Parathyroid adenoma (tissue), 2 donors: ENCODE data around the gene FBLN5.

ENCODE experiments used
- H2AFZ ChIP-seq: fragments of 300-600 bp; sonication (generic); one replicate; pipeline ENCODE4 v1.7.0; 2017; ENCODE audit warnings: antibody characterized with exemption, mild to moderate bottlenecking
- H3K27ac ChIP-seq: fragments of 300-600 bp; sonication (generic); one replicate; pipeline ENCODE4 v1.7.0; 2017
- H3K27me3 ChIP-seq: fragments of 300-600 bp; sonication (generic); one replicate; pipeline ENCODE4 v1.7.0; 2017; ENCODE audit warnings: low read length; ENCODE audit not compliant: control insufficient read depth, insufficient read depth
- H3K36me3 ChIP-seq: fragments of 300-600 bp; sonication (generic); one replicate; pipeline ENCODE4 v1.7.0; 2017; ENCODE audit warnings: low read length; ENCODE audit not compliant: control insufficient read depth, insufficient read depth
- H3K4me1 ChIP-seq: fragments of 300-600 bp; sonication (generic); one replicate; pipeline ENCODE4 v1.7.0; 2017; ENCODE audit warnings: control low read depth
- H3K4me2 ChIP-seq: fragments of 300-600 bp; sonication (generic); one replicate; pipeline ENCODE4 v1.7.0; 2017; ENCODE audit warnings: low read length
- H3K4me3 ChIP-seq: fragments of 300-600 bp; sonication (generic); one replicate; pipeline ENCODE4 v1.7.0; 2017; ENCODE audit warnings: low read depth, low read length
- H3K79me2 ChIP-seq: fragments of 300-600 bp; sonication (generic); one replicate; pipeline ENCODE4 v1.7.0; 2017; ENCODE audit warnings: control low read depth
- H3K9ac ChIP-seq: fragments of 300-600 bp; sonication (generic); one replicate; pipeline ENCODE4 v1.7.0; 2017; ENCODE audit warnings: mild to moderate bottlenecking
- H3K9me3 ChIP-seq: fragments of 300-600 bp; sonication (generic); one replicate; pipeline ENCODE4 v1.7.0; 2017; ENCODE audit warnings: low read length; ENCODE audit not compliant: control insufficient read depth
- CTCF ChIP-seq: fragments of 300-600 bp; sonication (generic); IDR thresholded peaks from one replicate; pipeline ENCODE4 v1.7.0; 2017; ENCODE audit warnings: antibody characterized with exemption, mild to moderate bottlenecking
- donor health status: primary hyperparathyroidism.

FBLN5 gene

GRCh38 chr14:91929700-91930099 is 17.8 kb downstream of the FBLN5 start:
- no peaks in the 10 kb centered on the region for H3K9me3 ChIP-seq
- no peak overlapping the region for H3K4me3 ChIP-seq
- TF ChIP-seq CTCF, result no peak
- no peak overlapping the region for H2AFZ ChIP-seq
- H3K36me3 ChIP-seq, result no peaks in the 10 kb centered on the region
- H3K27ac ChIP-seq, result peak overlapping the region; percentile 15
- H3K9ac ChIP-seq, result no peak overlapping the region
- no peaks in the 10 kb centered on the region for H3K27me3 ChIP-seq
- H3K4me1 ChIP-seq, result peaks cover 3% of the 10 kb centered on the region
- H3K79me2 ChIP-seq, result no peaks in the 10 kb centered on the region
- no peak overlapping the region for H3K4me2 ChIP-seq

- Histone ChIP-seq H3K4me1 (peaks cover 3% of the 10 kb centered on the region), H2AFZ (no peak overlapping the region), H3K79me2 (no peaks in the 10 kb centered on the region), H3K4me3 (no peak overlapping the region), H3K36me3 (no peaks in the 10 kb centered on the region), H3K27me3 (no peaks in the 10 kb centered on the region), H3K4me2 (no peak overlapping the region), H3K9ac (no peak overlapping the region), H3K9me3 (no peaks in the 10 kb centered on the region), H3K27ac (no peak overlapping the region)
- TF ChIP-seq CTCF, result no peak
Observed at GRCh38 chr14:91927800-91928199, 19.7 kb downstream of the FBLN5 start.

GRCh38 chr14:91927191-91927590 is 20.3 kb downstream of the FBLN5 start:
- Histone ChIP-seq H3K4me2 (no peak overlapping the region), H3K36me3 (no peaks in the 10 kb centered on the region), H3K27me3 (no peaks in the 10 kb centered on the region), H3K4me3 (no peak overlapping the region), H3K9ac (no peak overlapping the region), H3K9me3 (no peaks in the 10 kb centered on the region), H3K4me1 (peaks cover 3% of the 10 kb centered on the region), H2AFZ (no peak overlapping the region), H3K27ac (no peak overlapping the region), H3K79me2 (no peaks in the 10 kb centered on the region)
- no peak for TF ChIP-seq CTCF

- H3K4me2 ChIP-seq, result no peak overlapping the region
- no peak overlapping the region for H3K27ac ChIP-seq
- H3K9ac ChIP-seq, result no peak overlapping the region
- peaks cover 3% of the 10 kb centered on the region for H3K4me1 ChIP-seq
- no peaks in the 10 kb centered on the region for H3K27me3 ChIP-seq
- no peak for TF ChIP-seq CTCF
- no peaks in the 10 kb centered on the region for H3K36me3 ChIP-seq
- H3K9me3 ChIP-seq, result no peaks in the 10 kb centered on the region
- no peaks in the 10 kb centered on the region for H3K79me2 ChIP-seq
- H2AFZ ChIP-seq, result no peak overlapping the region
- H3K4me3 ChIP-seq, result no peak overlapping the region
Observed at GRCh38 chr14:91926131-91926890, 21.2 kb downstream of the FBLN5 start.

GRCh38 chr14:91925727-91926121 is 21.8 kb downstream of the FBLN5 start:
- Histone ChIP-seq H3K79me2 (no peaks in the 10 kb centered on the region), H3K9me3 (no peaks in the 10 kb centered on the region), H3K4me2 (no peak overlapping the region), H3K27me3 (no peaks in the 10 kb centered on the region), H3K36me3 (no peaks in the 10 kb centered on the region), H3K9ac (no peak overlapping the region), H2AFZ (no peak overlapping the region), H3K4me3 (no peak overlapping the region), H3K27ac (no peak overlapping the region), H3K4me1 (peaks cover 3% of the 10 kb centered on the region)
- TF ChIP-seq CTCF, result no peak
